SK-N-SH (cell line): ENCODE measurements around the gene TNFSF18.

Source experiments
- ELF1 ChIP-seq: IDR thresholded peaks from 2 replicates; pipeline ENCODE4 v1.4.0; 2012
- NFIC ChIP-seq: IDR thresholded peaks from 2 replicates; pipeline ENCODE4 v1.4.0; 2012; ENCODE audit warnings: borderline replicate concordance
- SIN3A ChIP-seq: IDR thresholded peaks from 2 replicates; pipeline ENCODE4 v1.6.1; 2012; ENCODE audit warnings: low read depth, mild to moderate bottlenecking, low read length, moderate library complexity, borderline replicate concordance
- TF ChIP-seq, protein P1 (sequence below): fragments of 200-600 bp; sonication (generic); IDR thresholded peaks from 2 replicates; pipeline ENCODE4 v1.6.1; 2017; ENCODE audit warnings: antibody characterized with exemption, mild to moderate bottlenecking, moderate library complexity

DNA sequence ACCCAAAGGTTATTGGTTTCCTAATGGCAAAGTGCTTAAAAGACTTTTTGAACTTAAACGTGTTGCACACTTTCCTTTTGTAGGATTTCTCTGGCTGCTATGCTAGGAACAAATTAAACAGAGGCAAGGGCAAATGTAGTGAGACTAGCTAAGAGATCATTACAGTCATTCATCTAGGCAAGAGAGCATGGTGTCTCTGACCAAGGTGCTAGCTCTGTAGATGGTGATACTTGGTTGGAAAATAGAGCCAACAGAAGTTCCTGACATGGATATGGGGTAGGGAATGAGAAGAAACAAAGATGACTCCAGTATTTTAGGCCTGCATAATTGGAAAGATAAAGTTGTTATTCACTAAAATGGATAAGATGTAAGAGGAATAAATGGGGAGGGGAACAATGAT lies 6.1 kb downstream of the TNFSF18 start:
- no peak for TF ChIP-seq SIN3A
- TF ChIP-seq, protein P1, sequence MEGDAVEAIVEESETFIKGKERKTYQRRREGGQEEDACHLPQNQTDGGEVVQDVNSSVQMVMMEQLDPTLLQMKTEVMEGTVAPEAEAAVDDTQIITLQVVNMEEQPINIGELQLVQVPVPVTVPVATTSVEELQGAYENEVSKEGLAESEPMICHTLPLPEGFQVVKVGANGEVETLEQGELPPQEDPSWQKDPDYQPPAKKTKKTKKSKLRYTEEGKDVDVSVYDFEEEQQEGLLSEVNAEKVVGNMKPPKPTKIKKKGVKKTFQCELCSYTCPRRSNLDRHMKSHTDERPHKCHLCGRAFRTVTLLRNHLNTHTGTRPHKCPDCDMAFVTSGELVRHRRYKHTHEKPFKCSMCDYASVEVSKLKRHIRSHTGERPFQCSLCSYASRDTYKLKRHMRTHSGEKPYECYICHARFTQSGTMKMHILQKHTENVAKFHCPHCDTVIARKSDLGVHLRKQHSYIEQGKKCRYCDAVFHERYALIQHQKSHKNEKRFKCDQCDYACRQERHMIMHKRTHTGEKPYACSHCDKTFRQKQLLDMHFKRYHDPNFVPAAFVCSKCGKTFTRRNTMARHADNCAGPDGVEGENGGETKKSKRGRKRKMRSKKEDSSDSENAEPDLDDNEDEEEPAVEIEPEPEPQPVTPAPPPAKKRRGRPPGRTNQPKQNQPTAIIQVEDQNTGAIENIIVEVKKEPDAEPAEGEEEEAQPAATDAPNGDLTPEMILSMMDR, result no peak
- no peak for TF ChIP-seq NFIC
- no peak for TF ChIP-seq ELF1
